ENCODE data around the gene IFI27L1. TPM values are rescaled to one million over a fixed set of nuclear protein-coding genes. Genes with fewer than 3 reads are reported as not detected.

IFI27L1 gene
- total RNA-seq, 4 donors from 2014 or later: 6.2 to 22.6 (median 10.3) TPM

DNA sequence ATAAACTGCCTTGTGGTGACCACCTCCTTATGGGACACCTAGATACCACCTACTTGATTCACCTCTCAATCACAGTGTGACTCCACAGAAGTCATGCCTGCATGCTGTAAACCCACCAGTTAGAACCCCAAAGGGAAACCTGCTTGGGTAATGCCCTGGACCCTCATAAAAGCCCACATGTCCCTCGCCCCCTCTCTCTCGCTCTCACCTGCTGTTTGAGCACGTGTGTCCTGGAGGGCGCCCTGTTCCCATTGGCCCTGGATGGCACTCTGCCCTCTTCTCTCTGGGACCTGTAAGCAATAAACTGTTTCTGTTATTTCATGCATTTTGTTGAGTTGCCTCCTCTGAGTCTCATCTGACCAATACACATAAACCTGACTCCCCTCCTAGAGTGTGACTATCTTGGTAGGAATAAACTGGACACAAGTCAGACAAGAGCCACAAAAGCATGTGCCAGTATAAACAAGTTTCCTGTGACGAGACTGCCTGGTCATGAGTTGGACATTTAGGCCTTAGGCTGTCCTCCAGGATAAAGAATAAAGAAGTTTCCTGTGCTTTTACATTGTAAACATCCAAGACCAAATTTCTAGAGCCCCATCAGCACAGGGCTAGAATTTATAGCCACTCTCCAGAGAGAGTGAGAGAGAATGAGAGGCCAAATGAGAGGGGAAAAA, 39.7 kb downstream of the IFI27L1 start:
- 83 to 89% methylated on average over 5 of the region's 5 CpGs for WGBS, 2 donors
- no peak for TF ChIP-seq POLR2A (IDR thresholded peaks at IDR 0.05)
- TF ChIP-seq CTCF (IDR thresholded peaks at IDR 0.05): no peak
- intact Hi-C loops (cut with DNase I; ENCODE audit: low total_unique reads): no loop called here
- no peak overlapping the region for H3K4me3 ChIP-seq (ENCODE audit: low read depth, poor library complexity, severe bottlenecking)
- peak in 1 of 2 donors; percentile 79 for DNase-seq (ENCODE audit: low spot score in 2 of 2)

GRCh38 chr14:94121485-94121884, 40.4 kb downstream of the IFI27L1 start:
- peak in 1 of 2 donors; percentile 37 for DNase-seq (ENCODE audit: low spot score in 2 of 2)
- intact Hi-C loops (cut with DNase I; ENCODE audit: low total_unique reads): no loop called here
- no peak overlapping the region for H3K4me3 ChIP-seq (ENCODE audit: low read depth, poor library complexity, severe bottlenecking)
- TF ChIP-seq POLR2A (IDR thresholded peaks at IDR 0.05): no peak
- TF ChIP-seq CTCF (IDR thresholded peaks at IDR 0.05): no peak
- 48 to 57% methylated on average over 3 of the region's 3 CpGs for WGBS, 2 donors

- intact Hi-C loops (cut with DNase I; ENCODE audit: low total_unique reads): no loop called here
- DNase-seq (ENCODE audit: low spot score in 2 of 2): peak in 1 of 2 donors; percentile 26
- H3K4me3 ChIP-seq (ENCODE audit: low read depth, poor library complexity, severe bottlenecking): no peak overlapping the region
- TF ChIP-seq POLR2A (IDR thresholded peaks at IDR 0.05) (no peak), CTCF (IDR thresholded peaks at IDR 0.05) (no peak)
- 77 to 97% methylated on average over 3 of the region's 3 CpGs for WGBS, 2 donors
Observed at GRCh38 chr14:94122438-94122837, 41.3 kb downstream of the IFI27L1 start.

- no peak overlapping the region for H3K4me3 ChIP-seq (ENCODE audit: low read depth, poor library complexity, severe bottlenecking)
- intact Hi-C loops (cut with DNase I; ENCODE audit: low total_unique reads): no loop called here
- 91 to 95% methylated on average over 9 of the region's 9 CpGs for WGBS, 2 donors
- no peak for TF ChIP-seq CTCF (IDR thresholded peaks at IDR 0.05)
- no peak for TF ChIP-seq POLR2A (IDR thresholded peaks at IDR 0.05)
- DNase-seq (ENCODE audit: low spot score in 2 of 2): peak in 1 of 2 donors; percentile 65
Observed at GRCh38 chr14:94123296-94123695, 42.2 kb downstream of the IFI27L1 start.

DNA sequence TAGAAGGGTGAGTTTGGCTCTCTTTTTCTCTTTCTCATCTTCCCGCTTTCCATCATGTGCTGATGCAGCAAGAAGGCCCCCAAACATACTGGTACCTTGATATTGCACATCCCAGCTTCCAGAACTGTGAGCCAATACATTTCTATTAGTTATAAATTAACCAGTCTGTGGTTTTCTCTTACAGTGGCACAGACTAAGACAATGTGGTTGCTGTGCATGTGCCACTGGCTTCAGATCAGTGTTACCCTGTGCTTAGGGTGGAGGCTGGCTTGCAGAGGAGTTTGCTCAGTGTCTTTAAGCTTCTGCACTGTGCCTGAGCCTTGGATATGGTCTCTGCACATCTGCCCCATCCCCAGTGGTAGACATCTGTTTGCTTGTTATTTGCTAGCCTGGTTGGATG, 42.8 kb downstream of the IFI27L1 start:
- DNase-seq (ENCODE audit: low spot score in 2 of 2): peak in 1 of 2 donors; percentile 13
- TF ChIP-seq CTCF (IDR thresholded peaks at IDR 0.05): no peak
- TF ChIP-seq POLR2A (IDR thresholded peaks at IDR 0.05): no peak
- no peak overlapping the region for H3K4me3 ChIP-seq (ENCODE audit: low read depth, poor library complexity, severe bottlenecking)
- intact Hi-C loops (cut with DNase I; ENCODE audit: low total_unique reads): no loop called here
- WGBS, 2 donors: 94 to 100% methylated on average over 1 of the region's 1 CpG

All from lower leg skin (tissue), 4 donors.